ENCODE results near the gene LIN37. TPM values are rescaled to one million over a fixed set of nuclear protein-coding genes. Genes with fewer than 3 reads are reported as not detected.

LIN37 gene
- total RNA-seq, 4 donors from 2014 or later = 14.8 to 19.5 (median 16.6) TPM

GRCh38 chr19:35708391-35708790 is 40.0 kb upstream of the LIN37 start:
- no peak for TF ChIP-seq POLR2A (IDR thresholded peaks at IDR 0.05)
- no peak for TF ChIP-seq CTCF (IDR thresholded peaks at IDR 0.05 in 4 of 5, conservative IDR thresholded peaks at IDR 0.05 in 1 of 5)
- intact Hi-C loops (cut with DNase I; ENCODE audit: low total_unique reads) (no loop called here), in situ Hi-C loops (cut with MboI; ENCODE audit: low sequenced_read_pairs in 4 of 4) (loop anchor here in 1 of 4 donors (25.0 kb wide), 1 partner anchor 171 kb away; the partner anchor contains the start of genes GAPDHS, SBSN and TMEM147)
- DNase-seq (no peak), ATAC-seq (no peak)
- H3K4me1 ChIP-seq = no peaks in the 10 kb centered on the region
- no peaks in the 10 kb centered on the region for H3K9me3 ChIP-seq
- no peaks in the 10 kb centered on the region for H3K36me3 ChIP-seq
- no peaks in the 10 kb centered on the region for H3K27me3 ChIP-seq
- no peak overlapping the region for H3K27ac ChIP-seq
- no peak overlapping the region for H3K4me3 ChIP-seq

- no peak overlapping the region for H3K27ac ChIP-seq
- TF ChIP-seq POLR2A (IDR thresholded peaks at IDR 0.05) (no peak), CTCF (IDR thresholded peaks at IDR 0.05 in 4 of 5, conservative IDR thresholded peaks at IDR 0.05 in 1 of 5) (no peak)
- H3K27me3 ChIP-seq = no peaks in the 10 kb centered on the region
- DNase-seq (no peak), ATAC-seq (no peak)
- in situ Hi-C loops (cut with MboI; ENCODE audit: low sequenced_read_pairs in 4 of 4) (loop anchor here in 3 of 4 donors (10.0 to 25.0 kb wide), 3 partner anchors 166 to 224 kb away; partner anchors contain the start of genes TMEM147 (in 2 of the 3), GAPDHS (in 1 of the 3), LRFN3 (in 1 of the 3) and SBSN (in 1 of the 3)), intact Hi-C loops (cut with DNase I; ENCODE audit: low total_unique reads) (loop anchor here (5.0 kb wide), 1 partner anchor 66 kb away; the partner anchor contains the start of gene ARHGAP33)
- no peaks in the 10 kb centered on the region for H3K36me3 ChIP-seq
- H3K9me3 ChIP-seq = no peaks in the 10 kb centered on the region
- peaks cover 6 to 9% of the 10 kb centered on the region in 2 donors for H3K4me1 ChIP-seq
- no peak overlapping the region for H3K4me3 ChIP-seq
These were observed 37.3 kb upstream of the LIN37 start for GRCh38 chr19:35710784-35711723.

- Histone ChIP-seq H3K9me3 (no peaks in the 10 kb centered on the region), H3K36me3 (no peaks in the 10 kb centered on the region), H3K4me1 (peaks cover 8 to 11% of the 10 kb centered on the region in 2 donors), H3K27ac (no peak overlapping the region), H3K27me3 (no peaks in the 10 kb centered on the region), H3K4me3 (no peak overlapping the region)
- no peak for TF ChIP-seq CTCF (IDR thresholded peaks at IDR 0.05 in 4 of 5, conservative IDR thresholded peaks at IDR 0.05 in 1 of 5)
- no peak for TF ChIP-seq POLR2A (IDR thresholded peaks at IDR 0.05)
- no peak for DNase-seq
- intact Hi-C loops (cut with DNase I; ENCODE audit: low total_unique reads) (loop anchor here (5.0 kb wide), 1 partner anchor 64 kb away; the partner anchor contains the start of gene ARHGAP33), in situ Hi-C loops (cut with MboI; ENCODE audit: low sequenced_read_pairs in 4 of 4) (loop anchor here in 3 of 4 donors (10.0 to 25.0 kb wide), 3 partner anchors 168 to 222 kb away; partner anchors contain the start of genes TMEM147 (in 2 of the 3), GAPDHS (in 1 of the 3), LRFN3 (in 1 of the 3) and SBSN (in 1 of the 3))
- ATAC-seq = no peak
These were observed 35.5 kb upstream of the LIN37 start for GRCh38 chr19:35712567-35713505.

- Histone ChIP-seq H3K4me1 (peaks cover 8 to 12% of the 10 kb centered on the region in 2 donors), H3K4me3 (no peak overlapping the region), H3K27ac (no peak overlapping the region), H3K9me3 (no peaks in the 10 kb centered on the region), H3K36me3 (no peaks in the 10 kb centered on the region), H3K27me3 (no peaks in the 10 kb centered on the region)
- DNase-seq (no peak), ATAC-seq (no peak)
- no peak for TF ChIP-seq CTCF (IDR thresholded peaks at IDR 0.05 in 4 of 5, conservative IDR thresholded peaks at IDR 0.05 in 1 of 5)
- TF ChIP-seq POLR2A (IDR thresholded peaks at IDR 0.05) = no peak
- in situ Hi-C loops (cut with MboI; ENCODE audit: low sequenced_read_pairs in 4 of 4) (loop anchor here in 3 of 4 donors (10.0 to 25.0 kb wide), 3 partner anchors 169 to 221 kb away; partner anchors contain the start of genes TMEM147 (in 2 of the 3), GAPDHS (in 1 of the 3), LRFN3 (in 1 of the 3) and SBSN (in 1 of the 3)), intact Hi-C loops (cut with DNase I; ENCODE audit: low total_unique reads) (loop anchor here (5.0 kb wide), 1 partner anchor 64 kb away; the partner anchor contains the start of gene ARHGAP33)
These were observed 34.9 kb upstream of the LIN37 start for GRCh38 chr19:35713506-35713850.
